ENCODE measurements around the gene PPP1R18. TPM values are rescaled to one million over a fixed set of nuclear protein-coding genes. Genes with fewer than 3 reads are reported as not detected.

PPP1R18 gene
- total and polyA plus RNA-seq, 9 of the 15 experiments (the other 6 are each of a cell fraction or from before 2014, with no cell fraction given) = 12.0 to 99.2 (median 42.6) TPM

- TF ChIP-seq ZBTB26 (CRISPR knock-in tag; IDR thresholded peaks at IDR 0.05) = no peak
- peak; percentile 13; the same call in 1 of the 2 replicates for TF ChIP-seq JUND (IDR thresholded peaks at IDR 0.05; ENCODE audit: borderline replicate concordance, low read depth, low read length)
- TF ChIP-seq JUND (tag; IDR thresholded peaks at IDR 0.05; ENCODE audit: borderline replicate concordance, low read depth, low read length) = 0 out of 3 replicates have a peak, but pooled peaks have one; percentile 34
- no peak for TF ChIP-seq ZNF23 (CRISPR knock-in tag; IDR thresholded peaks at IDR 0.05)
- no peak; the same call in 1 of the 2 replicates for TF ChIP-seq PHF21A (IDR thresholded peaks at IDR 0.05; ENCODE audit: borderline replicate concordance, low read depth)
- TF ChIP-seq HMG20B (CRISPR knock-in tag; IDR thresholded peaks at IDR 0.05) = no peak
- no peak for TF ChIP-seq ZNF766 (CRISPR knock-in tag; conservative IDR thresholded peaks at IDR 0.05)
- no peak for TF ChIP-seq ZNF551 (CRISPR knock-in tag; IDR thresholded peaks at IDR 0.05)
- TF ChIP-seq CHD2 (IDR thresholded peaks at IDR 0.05; ENCODE audit: low read depth, low read length) = no peak
- peak; percentile 89 for TF ChIP-seq RBFOX2 (IDR thresholded peaks at IDR 0.05; ENCODE audit: low read depth, low read length)
- no peak for TF ChIP-seq ZBTB34 (CRISPR knock-in tag; IDR thresholded peaks at IDR 0.05)
- peak in 1 of 2 experiments; percentile 61 for TF ChIP-seq E2F6 (IDR thresholded peaks at IDR 0.05; ENCODE audit: borderline replicate concordance in 1 of 2, extremely low read depth in 1 of 2, insufficient read depth in 1 of 2, insufficient read length in 1 of 2, low read depth in 1 of 2, low read length in 1 of 2, poor library complexity in 1 of 2, severe bottlenecking in 1 of 2)
- TF ChIP-seq ID3 (CRISPR knock-in tag; IDR thresholded peaks at IDR 0.05) = no peak
- TF ChIP-seq ID3 (tag; IDR thresholded peaks at IDR 0.05) = peak; percentile 54; the same call in 1 of the 2 replicates
- TF ChIP-seq E2F3 (CRISPR knock-in tag; IDR thresholded peaks at IDR 0.05) = peak; percentile 61; the same call in 1 of the 2 replicates
- no peak for TF ChIP-seq TEAD2 (tag; IDR thresholded peaks at IDR 0.05)
- TF ChIP-seq HLTF (IDR thresholded peaks at IDR 0.05) = no peak
- TF ChIP-seq SMAD4 (CRISPR knock-in tag; conservative IDR thresholded peaks at IDR 0.05) = peak; percentile 65; the same call in 1 of the 2 replicates
- no peak for TF ChIP-seq BDP1 (IDR thresholded peaks at IDR 0.05; ENCODE audit: insufficient read depth, insufficient read length)
- TF ChIP-seq HBP1 (CRISPR knock-in tag; IDR thresholded peaks at IDR 0.05) = 0 out of 2 replicates have a peak, but pooled peaks have one; percentile 3
- TF ChIP-seq RBM14 (IDR thresholded peaks at IDR 0.05; ENCODE audit: borderline replicate concordance, insufficient read depth, low read depth, low read length) = 0 out of 2 replicates have a peak, but pooled peaks have one; percentile 89
- TF ChIP-seq PHF8 (IDR thresholded peaks at IDR 0.05; ENCODE audit: borderline replicate concordance, low read length) = peak; percentile 87
These were observed 39.0 kb downstream of the PPP1R18 start (continued) for GRCh38 chr6:30647242-30648116.
